ENCODE data around the gene RNPS1.
A peak's percentile ranks its signal among the peaks of the same experiment; 100 is the strongest.

The RNPS1 gene

GRCh38 chr16:2233872-2234812, 33.8 kb downstream of the RNPS1 start:
- no peak for DNase-seq

GRCh38 chr16:2233046-2233775, 34.7 kb downstream of the RNPS1 start:
- no peak for DNase-seq

GRCh38 chr16:2232094-2232990, 35.6 kb downstream of the RNPS1 start:
- DNase-seq = no peak

DNA sequence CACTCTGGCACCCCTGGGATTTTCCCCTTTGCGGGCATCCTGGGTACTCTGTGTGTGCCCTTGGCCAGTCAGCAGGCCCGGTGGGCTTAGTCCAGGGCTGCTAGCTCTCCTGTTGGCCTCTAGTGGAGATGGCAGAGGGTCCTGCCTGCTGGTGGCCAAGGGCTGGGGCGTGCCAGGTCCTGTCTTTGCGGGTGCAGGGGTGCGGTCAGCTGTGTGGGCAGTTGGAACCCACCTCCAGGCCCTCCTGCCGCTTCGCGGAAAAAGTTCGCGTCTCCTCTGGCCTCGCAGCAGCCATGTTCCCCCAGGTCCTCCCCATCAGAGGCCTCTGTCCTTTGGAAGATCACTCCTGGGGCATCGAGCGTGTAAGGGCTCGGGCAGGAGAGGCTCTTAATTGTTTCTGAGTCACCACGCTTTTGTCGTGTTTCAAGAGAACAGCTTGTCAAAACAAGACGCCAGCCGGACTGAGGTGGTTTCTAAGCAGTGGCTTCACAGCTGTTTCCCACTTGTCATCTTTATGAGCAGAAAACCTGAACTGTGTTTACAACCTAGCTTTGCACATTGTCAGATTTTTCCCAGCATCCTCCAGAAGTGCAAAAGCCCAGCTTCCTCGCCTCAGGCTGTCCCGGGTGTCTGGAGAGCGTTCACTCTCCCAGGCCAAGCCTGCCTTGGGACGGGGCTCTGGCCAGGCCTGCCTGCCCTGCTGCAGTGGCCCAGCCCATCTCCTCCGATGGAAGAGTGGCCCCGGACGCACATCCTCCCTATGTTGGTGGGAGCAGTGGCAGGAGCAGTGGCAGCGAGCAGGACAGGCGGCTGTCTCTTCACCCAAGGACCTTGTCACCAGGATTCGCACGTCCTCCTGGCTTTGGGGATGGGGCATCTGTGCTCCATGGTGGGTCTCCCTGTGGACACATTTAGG, 36.7 kb downstream of the RNPS1 start:
- no peak for DNase-seq

- DNase-seq = no peak
Measured at GRCh38 chr16:2230376-2230775, 37.5 kb downstream of the RNPS1 start.

GRCh38 chr16:2229632-2230250, 38.2 kb downstream of the RNPS1 start:
- DNase-seq = no peak

DNA sequence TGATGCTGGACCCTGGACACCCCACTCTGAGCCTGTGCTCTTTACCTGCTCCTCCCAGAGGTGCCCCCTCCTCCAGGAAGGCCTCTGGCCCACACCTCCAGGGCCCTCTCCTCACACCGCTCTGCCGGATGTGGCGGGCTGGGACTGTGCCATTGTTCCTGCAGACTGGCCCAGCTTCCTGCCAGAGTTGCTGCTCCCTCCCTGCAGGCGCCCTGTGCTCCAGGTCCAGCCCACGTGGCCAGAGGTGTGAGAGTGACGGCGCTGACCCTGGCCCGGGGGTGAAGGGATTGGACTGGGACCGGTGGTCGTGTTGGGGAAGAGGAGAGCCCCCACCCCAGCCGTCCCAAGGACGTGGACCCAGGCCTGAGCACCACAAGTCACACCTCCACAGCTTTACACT, 38.8 kb downstream of the RNPS1 start:
- no peak for DNase-seq

DNA sequence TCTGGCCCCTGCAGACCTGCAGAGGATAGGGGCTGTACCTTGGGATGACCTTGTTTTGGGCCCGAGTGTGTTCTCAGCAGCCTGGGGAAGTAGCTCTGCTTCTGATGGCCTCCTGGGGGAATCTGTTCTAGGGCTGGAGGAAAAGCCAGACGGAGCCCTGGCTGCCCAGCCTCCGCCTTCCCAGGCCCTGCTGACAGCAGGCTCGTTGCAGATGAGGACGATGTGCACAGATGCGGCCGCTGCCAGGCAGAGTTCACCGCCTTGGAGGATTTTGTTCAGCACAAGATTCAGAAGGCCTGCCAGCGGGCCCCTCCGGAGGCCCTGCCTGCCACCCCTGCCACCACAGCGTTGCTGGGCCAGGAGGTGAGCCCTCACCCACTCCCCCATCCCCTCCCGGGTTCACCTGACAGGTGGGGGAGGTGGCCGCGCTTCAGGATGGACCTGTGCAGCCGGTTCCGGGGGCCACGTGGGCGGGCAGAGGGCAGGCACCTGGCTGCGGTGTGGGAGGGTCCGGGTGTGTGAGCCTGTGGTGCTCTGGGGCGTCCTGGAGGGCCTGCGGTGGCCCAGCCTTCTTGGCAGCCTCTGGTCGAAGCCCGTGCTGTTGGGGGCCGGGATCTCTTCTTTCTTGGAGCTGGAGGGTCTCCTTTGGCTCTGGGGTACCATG, 39.6 kb downstream of the RNPS1 start:
- DNase-seq = no peak

DNA sequence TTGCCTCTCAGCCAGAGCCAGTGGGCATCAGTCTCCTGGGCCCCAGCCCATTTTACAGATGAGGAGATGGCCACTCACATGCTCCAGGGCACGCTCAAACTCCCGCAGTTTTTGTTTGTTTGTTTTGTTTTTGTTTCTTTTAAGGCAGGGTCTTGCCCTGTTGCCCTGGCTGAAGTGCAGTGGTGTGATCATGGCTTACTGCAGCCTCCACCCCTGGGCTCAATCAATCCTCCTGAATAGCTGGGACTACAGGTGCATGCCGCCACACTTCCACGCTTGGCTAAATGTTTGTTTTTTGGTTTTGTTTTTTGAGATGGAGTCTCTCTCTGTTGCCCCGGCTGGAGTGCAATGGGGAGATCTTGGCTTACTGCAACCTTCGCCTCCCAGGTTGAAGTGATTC, 41.0 kb downstream of the RNPS1 start:
- no peak for DNase-seq

- no peak for DNase-seq
Measured at GRCh38 chr16:2226245-2226793, 41.6 kb downstream of the RNPS1 start.

DNA sequence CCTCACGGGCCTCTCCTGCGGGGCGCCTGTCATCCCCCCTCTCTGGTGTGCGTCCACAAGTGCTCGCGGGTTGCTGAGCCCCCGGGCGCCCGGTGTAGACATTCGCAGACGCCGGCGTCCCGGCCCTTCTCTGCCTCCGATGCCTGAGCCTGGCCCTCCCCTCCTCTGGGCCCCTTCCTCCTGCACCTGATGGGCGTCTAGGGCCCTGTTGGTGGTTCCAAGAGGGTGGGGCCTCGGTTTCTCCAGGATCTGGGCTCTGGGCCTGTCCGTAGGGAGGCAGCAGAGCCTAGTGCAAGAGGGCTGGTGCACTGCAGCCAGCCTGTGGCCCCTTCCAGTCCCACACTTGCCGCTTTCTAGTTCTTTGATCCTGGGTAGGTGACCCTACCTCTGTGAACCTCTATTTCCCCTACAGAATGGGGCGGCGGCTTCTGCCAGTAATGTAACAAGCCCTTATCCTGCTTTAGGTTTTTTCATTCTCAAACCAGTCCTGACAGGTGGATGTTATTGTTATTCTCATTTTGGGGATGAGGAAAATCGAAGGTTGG, 43.9 kb downstream of the RNPS1 start:
- DNase-seq = peak; percentile 13

DNA sequence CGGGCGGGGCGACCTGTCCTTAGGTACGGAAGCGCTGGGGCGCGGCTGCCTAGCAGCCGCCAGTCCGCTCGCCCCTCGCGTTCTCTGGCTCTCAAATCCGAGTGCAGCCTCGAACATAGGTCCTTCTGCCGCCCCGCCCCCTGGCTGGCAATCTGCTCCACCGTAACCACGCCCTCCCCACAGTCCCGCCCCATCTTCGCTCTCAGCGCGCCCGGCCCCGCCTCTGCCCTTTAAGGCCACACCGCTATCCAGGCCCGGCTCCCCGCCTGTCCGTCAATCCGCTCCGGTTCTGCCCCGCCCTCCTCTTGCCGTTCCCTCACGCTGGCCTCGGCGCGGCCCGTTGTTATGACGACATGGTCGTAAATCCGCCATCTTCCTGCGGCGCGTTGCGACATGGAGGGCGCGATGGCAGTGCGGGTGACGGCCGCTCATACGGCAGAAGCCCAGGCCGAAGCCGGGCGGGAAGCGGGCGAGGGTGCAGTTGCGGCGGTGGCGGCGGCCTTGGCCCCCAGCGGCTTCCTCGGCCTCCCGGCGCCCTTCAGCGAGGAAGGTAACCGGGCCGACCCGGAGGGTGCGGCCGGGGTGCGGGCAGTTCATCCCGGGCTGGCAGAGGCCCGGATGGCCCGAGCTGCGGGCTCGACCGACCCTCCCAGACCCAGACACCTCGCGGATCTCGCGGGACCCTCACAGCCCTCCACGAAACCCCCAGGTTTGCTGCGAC, 44.5 kb downstream of the RNPS1 start, which contains the start of gene E4F1:
E4F1 (plus strand) TSS at position 371 of the 721 bp plus-strand sequence; CDS start at position 394, 23 bp downstream.
- DNase-seq = peak; percentile 100

DNA sequence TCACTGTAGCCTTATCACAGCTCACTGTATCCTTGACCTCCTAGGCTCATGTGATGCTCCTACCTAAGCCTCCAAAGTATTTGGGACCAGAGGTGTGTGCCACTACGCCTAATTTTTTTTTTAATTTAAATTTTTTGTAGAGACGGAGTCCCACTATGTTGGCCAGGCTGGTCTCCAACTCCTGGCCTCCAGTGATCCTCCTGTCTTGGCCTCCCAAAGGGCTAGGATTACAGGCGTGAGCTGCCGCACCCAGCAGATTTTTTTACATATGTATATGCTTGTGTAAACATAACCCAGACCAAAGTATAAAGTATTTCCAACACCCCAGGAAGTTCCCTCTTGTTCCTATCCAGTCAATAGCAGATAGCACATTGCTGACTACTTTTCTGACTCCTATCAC, 51.6 kb downstream of the RNPS1 start:
- no peak for DNase-seq

GRCh38 chr16:2214719-2214968, 53.3 kb downstream of the RNPS1 start, which contains the start of gene PGP:
Gene PGP, minus strand, starts transcription at chr16:2214840. Its CDS starts 63 bp downstream, at chr16:2214777.
- no peak for DNase-seq

DNA sequence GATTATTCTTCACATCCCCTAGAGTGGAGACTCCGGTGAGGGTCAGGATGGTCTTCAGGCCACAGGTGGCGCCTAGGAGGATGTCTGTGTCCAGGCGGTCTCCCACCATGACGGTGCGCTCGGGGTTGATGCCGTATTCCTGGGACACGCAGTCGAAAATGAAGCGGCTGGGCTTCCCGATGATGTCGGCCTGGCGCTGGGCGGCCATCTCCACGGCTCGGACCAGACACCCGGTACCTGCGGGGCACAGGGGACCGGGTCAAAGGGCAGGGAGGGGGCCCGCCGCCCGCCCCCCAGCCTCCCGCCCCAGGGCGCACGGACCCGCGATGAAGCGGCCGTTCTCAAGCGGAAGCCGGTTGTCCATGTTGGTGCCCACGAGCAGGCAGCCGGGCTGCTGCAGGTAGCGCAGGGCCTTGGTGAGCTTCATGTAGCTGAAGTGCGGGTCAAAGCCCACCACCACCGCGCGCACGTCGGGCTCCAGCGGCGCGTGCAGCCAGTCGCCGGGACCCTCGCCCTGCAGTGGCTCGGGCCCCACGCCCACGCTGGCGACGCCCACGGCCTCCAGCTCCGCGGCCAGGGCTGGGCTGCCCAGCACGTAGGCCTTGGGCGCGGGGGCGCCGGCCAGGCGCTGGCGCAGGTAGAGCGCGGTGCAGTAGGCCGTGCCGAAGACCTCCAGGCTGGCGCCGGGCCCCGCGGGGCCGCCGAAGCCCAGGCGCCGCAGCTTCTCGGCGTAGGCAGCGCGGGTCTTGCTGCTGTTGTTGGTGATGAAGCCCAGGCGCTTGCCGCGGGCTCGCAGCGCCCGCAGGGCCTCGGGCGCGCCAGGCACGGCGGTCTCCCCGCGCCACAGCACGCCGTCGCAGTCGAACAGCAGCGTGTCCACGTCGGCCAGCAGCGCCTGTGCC, 53.9 kb downstream of the RNPS1 start:
- no peak for DNase-seq

GRCh38 chr16:2212362-2213324, 55.3 kb downstream of the RNPS1 start:
- DNase-seq = no peak

- no peak for DNase-seq
Measured at GRCh38 chr16:2211923-2212347, 56.0 kb downstream of the RNPS1 start.
